Bone marrow (tissue), 2 donors: ENCODE data around the gene KLF17.

ENCODE experiments used
- DNase-seq, 2 donors: peaks; one replicate each; lab custom pipeline; 2025; lab: John Stamatoyannopoulos, UW

Gene KLF17

GRCh38 chr1:44152692-44153091 lies 34.1 kb downstream of the KLF17 start:
- DNase-seq: no peak

- no peak for DNase-seq
Measured at GRCh38 chr1:44154049-44154448, 35.4 kb downstream of the KLF17 start.

GRCh38 chr1:44157903-44158302 lies 39.3 kb downstream of the KLF17 start:
- DNase-seq: no peak

GRCh38 chr1:44158871-44159270 lies 40.2 kb downstream of the KLF17 start:
- no peak for DNase-seq

- DNase-seq: no peak
Measured at GRCh38 chr1:44161546-44161945, 42.9 kb downstream of the KLF17 start.

GRCh38 chr1:44168520-44169098 lies 50.0 kb downstream of the KLF17 start:
- DNase-seq: no peak

- no peak for DNase-seq
Measured at GRCh38 chr1:44170281-44170823, 51.7 kb downstream of the KLF17 start.

GRCh38 chr1:44174630-44175029 lies 56.0 kb downstream of the KLF17 start:
- no peak for DNase-seq
